Measurements from ENCODE around the gene SIGLEC11.
"Not testable (repeated sequence)": the region's sequence is repeated elsewhere in the genome, so short reads cannot be mapped to it uniquely, and the experiment has no call there.

The SIGLEC11 gene

GRCh38 chr19:49950956-49951526, 9.9 kb downstream of the SIGLEC11 start:
- DNase-seq: no peak

DNA sequence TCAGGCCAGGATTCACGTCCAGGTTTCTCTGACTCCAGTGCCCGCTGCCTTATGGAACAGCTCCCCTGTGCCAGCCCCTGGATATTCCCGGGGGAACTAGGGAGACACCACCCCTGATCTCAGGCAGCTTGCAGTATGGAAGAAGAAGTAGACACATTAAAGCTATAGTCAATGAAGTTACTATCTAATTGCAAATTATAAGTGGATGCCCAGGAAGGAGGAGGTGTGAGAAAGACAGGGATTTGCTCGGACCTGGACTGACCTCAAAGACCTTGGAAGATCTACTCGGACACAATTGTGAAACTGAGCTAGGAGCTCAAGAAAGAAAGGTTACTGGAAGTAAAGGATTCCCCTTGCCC, 10.4 kb downstream of the SIGLEC11 start:
- DNase-seq: no peak

DNA sequence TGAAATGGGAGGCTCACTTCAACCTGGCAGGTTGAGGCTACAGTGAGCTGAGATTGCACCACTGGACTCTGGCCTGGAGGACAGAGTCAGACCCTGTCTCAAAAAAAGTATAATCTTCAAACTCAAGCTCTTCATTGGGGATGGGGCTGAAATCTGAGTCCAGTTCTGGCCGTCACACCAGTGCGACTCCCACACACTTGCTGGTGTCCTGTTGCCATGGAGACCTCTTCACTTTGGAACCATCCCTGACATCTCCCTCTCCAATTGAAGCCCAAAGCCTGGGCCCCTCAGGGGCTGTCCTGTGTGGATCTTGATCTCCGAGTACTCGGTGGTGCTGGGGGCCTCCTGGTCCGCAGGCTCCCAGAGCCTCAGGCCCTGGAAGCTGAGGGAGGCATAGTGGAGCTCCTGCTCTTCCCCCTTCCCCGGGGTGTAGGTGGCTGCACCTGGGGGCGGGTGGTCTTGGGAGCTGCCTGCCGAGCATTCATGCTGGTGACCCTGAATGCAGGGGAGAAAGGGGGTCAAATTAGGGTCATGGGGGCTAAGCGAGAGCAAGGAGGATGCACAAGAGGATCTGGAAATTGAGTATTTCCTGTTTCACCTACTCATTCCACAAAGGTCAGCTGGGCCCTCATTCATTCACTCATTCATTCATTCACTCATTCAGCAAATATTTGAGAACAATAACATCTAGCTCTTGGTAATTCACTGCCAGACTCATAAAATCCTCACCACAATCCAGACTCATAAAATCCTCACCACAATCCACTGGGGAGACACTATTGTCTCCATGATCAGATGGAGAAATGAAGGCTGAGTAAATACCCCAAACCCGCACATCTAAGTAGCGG, 11.0 kb downstream of the SIGLEC11 start:
- no peak for DNase-seq

GRCh38 chr19:49946415-49946814, 14.6 kb downstream of the SIGLEC11 start:
- DNase-seq: no peak

- not testable (repeated sequence) for DNase-seq
Observed at GRCh38 chr19:49944567-49944966, 16.4 kb downstream of the SIGLEC11 start.

- DNase-seq: no peak
Observed at GRCh38 chr19:49940482-49940791, 20.5 kb downstream of the SIGLEC11 start.

DNA sequence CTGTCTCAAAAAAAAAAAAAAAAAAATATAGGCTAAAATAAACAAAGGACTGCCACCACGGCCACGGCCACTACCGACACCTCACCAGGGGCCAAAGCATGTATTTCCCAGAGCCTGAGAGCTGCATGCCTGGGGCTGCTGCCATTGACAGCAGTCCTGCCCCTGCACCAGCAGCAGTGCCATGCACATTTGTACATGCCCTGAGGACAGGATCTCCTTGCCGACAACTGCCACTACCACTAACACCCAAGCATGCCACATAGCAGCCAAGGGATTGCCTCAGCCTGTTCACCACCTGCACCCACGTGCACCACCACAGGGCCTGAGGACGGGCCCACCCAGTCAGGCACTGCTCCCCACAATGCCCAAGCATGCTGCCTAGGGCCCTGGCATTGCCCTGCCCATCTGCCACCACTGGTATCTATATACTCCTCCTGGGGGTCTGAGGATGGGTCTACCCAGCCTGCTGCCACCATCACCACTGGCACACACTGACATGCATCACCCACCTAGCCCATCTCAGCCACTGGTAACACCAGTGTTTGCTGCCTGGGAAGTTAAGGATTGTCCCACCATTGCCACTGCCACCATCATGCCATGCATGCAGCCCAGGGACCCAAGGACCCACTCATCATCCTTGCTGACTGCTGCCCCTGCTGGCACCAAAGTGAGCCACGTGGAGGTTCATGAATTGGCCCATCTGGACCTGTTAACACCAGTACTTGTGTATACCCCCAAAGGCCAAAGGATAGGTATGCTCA, 21.1 kb downstream of the SIGLEC11 start:
- no peak for DNase-seq

- DNase-seq: no peak
Observed at GRCh38 chr19:49938662-49939061, 22.3 kb downstream of the SIGLEC11 start.

- DNase-seq: peak; percentile 51 to 71 (median 64)
Observed at GRCh38 chr19:49937750-49938381, 23.1 kb downstream of the SIGLEC11 start.

DNA sequence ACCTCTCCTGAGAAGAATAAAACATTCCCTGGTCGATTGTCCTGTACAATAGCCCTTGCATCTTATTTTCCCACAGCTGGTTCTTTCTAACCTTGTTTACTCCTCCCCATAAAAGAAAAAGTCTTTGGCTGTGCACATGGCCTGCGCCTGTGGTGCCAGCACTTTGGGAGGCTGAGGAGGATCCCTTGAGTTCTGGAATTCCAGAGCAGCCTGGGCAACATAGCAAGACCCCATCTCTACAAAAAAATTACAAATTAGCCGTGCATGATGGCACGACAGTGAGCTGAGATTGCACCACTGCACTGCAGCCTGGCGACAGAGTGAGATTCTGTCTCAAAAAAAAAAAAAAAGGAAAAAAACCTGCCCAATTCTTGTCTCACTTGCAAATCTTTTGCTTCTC, 24.4 kb downstream of the SIGLEC11 start:
- no peak for DNase-seq

DNA sequence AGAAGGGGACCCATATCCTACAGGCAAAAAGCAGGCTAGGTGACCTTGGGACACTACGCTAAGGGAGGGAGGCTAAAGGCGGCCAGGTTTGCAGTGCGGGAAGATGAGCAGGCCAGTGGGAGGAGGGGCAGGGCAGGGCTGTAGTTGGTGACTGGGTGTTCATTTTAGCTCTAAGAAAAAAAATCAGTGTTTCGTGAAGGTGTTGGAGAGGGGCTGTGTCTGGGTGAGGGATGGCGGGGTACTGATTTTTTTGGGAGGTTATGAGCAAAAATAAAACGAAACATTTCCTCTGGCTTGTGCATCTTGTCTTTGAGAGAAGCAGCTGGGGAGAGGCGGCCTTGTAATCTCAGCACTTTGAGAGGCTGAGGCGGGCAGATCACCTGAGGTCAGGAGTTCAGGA, 27.3 kb downstream of the SIGLEC11 start:
- DNase-seq: no peak

- DNase-seq: peak in 2 of 5 experiments; percentile 74 to 85
Observed at GRCh38 chr19:49932731-49933131, 28.2 kb downstream of the SIGLEC11 start.

- DNase-seq: no peak
Observed at GRCh38 chr19:49932041-49932451, 28.9 kb downstream of the SIGLEC11 start.

GRCh38 chr19:49931293-49932040, 29.5 kb downstream of the SIGLEC11 start:
- DNase-seq: no peak

GRCh38 chr19:49930483-49931011, 30.4 kb downstream of the SIGLEC11 start:
- peak in 1 of 5 experiments; percentile 21 for DNase-seq

DNA sequence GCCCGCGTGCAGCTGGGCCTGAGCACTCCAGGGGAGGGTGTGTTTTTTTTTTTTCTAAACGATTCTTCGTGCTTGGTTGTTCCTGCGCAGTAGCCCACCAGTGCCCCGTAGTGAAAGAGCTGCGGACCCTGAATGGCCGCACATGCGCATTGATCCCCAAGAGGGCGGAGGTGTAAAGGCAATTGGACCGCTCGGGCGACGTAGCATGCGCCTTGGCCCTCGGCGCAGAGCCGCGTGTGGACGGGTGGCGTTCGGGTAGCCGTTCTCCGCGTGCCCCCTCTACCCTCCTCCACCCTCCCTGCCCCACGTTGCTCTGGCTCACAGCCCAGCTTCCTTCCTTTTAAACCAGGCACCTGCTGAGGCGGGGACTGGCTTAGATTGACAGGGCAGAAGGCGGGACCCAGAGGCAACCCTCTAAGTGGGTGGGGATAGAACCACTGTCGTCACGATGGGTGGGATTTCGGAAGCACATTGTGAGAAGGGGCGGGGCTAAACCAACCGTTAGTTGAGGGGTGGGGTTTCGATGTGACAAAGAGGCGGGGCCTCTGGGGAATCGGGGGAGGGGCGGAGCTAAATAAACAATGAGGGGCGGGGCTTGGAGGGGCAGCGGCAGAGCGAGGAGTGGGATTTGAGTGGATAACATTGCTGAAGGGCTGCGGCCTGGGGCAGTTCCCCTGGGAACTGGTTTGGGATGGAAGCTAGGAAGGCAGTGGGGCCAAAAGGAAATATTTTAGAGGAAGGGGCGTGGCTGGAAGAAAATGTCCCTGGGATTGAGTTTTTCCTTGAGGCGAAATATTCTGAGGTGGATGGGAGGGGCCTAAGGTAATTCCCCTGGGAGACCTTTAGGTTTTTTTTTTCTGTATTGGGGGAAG, 31.1 kb downstream of the SIGLEC11 start:
- peak; percentile 73 to 96 (median 91) for DNase-seq

DNA sequence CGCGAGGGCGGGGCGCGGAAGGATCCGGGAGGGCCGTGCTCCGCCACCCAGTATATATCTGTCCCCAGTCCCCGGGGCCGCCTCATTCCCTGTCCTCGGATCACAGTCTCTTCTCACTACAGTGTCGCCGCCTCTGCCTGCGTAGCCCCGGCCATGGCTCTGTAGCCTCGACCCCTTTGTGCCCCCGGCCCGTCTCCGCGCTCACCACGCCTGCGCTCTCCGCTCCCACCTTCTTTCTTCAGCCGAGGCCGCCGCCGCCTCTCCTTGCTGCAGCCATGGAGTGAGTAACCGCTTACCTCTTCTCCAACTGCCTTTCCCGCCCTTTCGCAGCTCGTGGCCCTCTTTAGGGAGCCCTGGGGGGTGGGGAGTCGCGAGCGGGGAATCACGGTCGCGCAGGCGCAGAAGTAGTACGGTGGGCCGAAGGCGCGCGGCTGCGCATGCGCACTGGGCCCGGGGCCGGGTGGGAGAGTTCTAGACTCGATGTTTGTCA, 31.8 kb downstream of the SIGLEC11 start, which contains the start of the genes ATF5 and NUP62:
TSS of gene ATF5 (plus strand) at position 85 of the 490 bp plus-strand sequence. CDS start 1,646 bp downstream, outside the sequence.
TSS of gene NUP62 (minus strand) at position 384 of the 490 bp plus-strand sequence. CDS start 19,697 bp downstream, outside the sequence.
- DNase-seq: peak; percentile 84 to 90 (median 88)

- DNase-seq: no peak
Observed at GRCh38 chr19:49927526-49928264, 33.3 kb downstream of the SIGLEC11 start.

GRCh38 chr19:49926515-49926914, 34.5 kb downstream of the SIGLEC11 start:
- DNase-seq: no peak

DNA sequence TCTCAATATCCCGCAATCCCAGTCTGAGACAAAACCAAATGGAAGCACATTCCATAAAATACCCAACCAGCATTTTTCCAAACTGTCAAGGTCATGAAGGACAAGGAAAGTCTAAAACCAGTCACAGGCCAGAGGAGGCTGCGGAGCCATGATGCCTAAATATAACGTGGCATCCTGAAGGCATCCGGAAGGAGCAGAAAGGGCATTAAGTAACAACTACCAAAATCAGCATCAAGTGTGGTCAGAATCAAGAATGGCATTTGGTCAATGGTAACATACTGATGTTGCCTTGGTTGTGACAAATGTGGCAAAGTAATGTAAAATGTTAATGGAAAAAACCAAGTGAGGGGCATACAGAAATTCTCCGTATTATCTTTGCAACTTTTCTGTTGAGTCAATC, 35.5 kb downstream of the SIGLEC11 start:
- DNase-seq: no peak

Measured in T-helper 2 cell (primary cell).